Germinal center (tissue), 1 donor: ENCODE results near the gene ENTR1.
"Not testable (repeated sequence)": the region's sequence is repeated elsewhere in the genome, so short reads cannot be mapped to it uniquely, and the experiment has no call there.

Experiments
- DNase-seq: peaks from one replicate; pipeline ENCODE4 v3.0.0; 2012; ENCODE audit warnings: mixed read lengths, low spot score

ENTR1 gene

DNA sequence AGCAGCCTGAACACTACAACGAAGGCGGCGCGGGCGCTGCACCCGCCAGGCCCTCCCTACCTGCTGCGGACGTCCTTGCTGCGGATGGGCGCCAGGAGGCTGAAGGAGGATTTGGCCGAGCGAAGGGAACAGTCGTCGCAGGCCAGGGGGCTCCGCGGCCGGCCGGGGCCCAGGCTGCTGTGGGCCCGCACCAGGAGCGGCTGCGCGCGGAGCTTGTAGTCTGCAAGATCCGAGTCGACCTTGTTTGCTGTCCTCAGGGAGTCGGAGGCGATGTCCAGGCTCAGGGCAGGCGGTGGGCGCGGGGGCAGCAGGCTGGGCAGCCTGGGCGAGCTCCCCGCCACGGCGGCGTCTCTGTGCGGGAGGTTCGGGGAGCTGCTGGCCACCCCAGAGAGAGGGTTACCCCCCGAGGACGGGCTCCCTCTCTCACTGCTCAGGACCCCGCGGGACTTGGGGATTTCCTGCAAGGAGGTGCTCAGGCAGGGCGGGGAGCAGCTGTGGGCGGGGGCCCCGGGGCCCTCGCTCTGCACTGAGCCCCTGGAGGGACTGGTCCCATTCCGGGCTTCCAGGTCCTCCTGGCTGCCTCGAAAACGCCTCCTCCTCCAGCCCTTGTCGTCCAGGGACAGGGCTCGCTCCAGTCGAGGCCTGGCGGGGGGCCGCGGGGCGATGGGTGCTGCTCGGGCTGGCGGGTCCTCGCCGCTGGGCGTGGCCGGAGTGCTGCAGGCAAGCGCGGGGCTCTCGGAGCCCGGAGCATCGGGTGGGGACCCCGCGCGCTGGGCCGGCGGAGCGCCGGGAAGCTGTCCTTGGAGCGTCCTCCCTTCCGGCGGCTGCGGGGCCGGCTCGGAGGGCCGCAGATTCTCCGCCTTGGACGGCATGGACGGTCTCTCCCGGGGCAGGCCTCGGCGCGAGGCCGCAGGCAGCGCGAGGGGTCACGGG is 28.4 kb upstream of the ENTR1 start:
- peak; percentile 73 for DNase-seq

DNA sequence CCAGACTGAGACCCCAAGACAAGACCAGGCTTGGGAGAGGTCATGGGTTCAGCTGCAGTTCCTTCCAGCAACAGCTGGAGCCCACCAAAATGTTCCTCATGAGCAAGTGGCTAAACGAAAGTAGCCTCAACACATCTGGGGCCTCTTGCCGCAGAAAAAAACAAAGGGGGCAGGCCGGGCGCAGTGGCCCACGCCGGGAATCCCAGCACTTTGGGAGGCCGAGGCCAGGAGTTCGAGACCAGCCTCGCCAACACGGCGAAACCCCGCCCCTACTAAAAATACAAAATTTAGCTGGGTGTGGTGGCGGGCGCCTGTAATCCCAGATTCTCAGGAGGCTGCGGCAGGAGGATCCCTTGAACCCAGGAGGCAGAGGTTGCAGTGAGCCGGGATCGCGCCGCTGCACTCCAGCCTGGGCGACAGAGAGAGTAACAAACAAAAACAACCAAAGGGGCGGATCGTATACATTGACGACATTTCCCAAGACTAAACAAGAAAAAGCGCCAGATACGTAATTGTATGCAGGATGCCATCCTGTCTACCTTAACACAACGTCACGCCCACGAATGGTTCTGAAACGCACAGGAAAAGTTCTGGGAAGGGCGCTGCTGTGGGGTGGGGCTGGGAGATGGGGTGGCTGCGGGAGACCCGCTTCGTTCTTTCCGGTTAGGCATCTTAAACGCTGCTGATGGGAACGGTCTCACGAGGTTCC is 27.6 kb upstream of the ENTR1 start:
- no peak for DNase-seq

DNA sequence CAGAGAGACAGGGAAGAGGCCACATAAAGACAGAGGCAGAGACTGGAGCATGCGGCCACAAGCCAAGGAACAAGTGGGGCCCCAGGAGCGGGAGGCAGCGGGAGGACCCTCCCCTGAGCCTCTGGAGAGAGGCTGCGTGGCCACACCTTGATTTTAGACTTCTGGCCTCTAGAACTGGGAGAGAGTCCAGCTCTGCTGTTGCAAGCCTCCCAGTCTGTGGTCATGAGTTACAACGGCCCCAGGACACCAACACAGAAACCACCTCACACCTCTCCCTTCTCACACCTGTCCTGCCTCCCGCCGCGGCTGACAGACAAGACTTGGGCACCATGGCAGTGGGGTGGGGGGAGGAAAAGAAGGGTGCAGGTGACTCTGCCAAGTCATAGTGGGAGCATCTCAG is 27.0 kb upstream of the ENTR1 start:
- no peak for DNase-seq

DNA sequence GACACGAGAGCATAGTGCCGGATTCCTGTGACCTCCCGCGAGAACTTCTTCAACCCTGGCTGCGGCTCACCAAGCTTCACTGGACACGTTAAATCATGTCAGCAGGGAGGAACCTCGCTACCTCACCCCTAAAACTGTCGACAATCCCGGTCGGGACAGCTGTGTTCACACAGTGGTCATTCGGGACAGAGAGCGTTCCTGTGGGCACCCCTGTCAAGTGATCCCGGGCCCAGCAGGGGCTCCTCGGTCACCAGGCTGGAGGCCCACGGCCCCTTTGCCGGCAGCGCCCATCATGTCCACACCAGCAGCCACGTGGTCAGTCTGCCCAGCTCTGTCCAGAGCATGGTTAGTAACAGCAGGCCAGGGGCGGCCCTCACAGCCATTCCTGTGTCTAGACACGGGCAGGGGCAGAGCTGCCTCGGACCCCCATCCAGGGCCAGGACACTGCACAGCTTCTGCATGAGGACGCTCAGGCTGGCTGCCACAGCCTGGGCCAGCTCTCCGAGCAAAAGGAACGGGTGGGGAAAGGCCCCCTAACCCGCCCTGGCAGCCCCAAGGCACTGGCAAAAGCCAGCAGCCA is 25.7 kb upstream of the ENTR1 start:
- no peak for DNase-seq

DNA sequence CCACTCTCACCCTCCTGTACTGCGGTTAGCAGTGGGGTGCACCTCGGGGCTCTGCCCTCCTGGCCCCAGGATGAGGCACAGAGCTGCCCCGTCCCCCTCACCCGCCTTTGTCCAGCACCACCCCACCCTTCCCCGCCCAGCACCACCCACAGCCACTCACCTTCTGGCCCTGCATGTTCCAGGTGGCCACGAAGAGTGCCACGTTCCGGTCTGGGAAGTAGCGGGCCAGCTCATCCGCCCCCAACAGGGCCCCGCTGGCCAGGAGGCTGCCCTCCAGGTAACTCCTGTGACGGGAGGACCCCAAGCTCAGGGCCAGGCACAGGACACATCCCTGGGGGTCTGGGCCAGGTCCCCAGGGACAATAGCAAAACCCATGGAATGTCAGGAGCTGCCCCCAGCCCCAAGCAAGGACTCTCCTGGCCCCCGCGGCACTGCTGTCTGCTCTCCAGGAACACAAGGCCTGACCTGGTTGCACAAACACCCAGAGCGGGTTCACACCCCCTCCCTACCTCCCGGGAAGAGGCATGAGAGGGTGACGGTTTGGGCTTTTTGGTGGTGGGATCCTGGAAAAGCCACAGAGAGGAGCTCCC is 24.3 kb upstream of the ENTR1 start:
- no peak for DNase-seq

DNA sequence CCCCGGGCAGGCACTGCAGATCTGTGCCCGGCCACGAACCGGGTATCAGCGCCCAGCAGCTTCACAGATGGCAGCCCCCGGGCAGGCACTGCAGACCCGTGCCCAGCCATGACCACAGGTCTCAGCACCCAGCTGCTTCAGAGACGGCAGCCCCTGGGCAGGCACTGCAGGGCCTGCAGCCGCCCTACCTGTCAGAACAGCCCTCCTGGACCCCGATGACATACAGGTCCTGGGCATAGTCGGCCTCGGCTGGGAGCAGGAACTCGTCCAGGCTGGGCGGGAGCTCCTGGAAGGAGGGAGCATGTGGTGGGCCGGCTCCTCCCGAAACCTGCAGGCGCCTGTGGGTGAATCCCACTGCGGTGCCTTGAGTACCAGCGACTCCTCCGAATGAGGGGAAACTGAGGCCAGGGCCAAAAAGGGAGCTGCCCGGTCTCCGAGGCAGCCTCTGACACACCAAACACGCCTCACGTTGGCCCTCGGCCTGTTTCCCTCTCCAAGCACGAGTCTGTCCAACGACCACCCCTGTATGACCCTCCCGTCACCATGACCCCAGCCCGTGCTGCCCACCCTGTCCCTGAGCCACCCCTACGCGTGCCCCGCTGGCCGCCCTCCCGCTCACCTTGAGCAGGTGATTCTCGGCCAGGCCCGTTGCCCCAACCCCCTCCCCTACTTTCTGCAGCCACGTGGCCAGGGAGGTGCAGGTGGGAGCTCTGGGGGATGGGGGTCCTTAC is 23.6 kb upstream of the ENTR1 start:
- DNase-seq = no peak

DNA sequence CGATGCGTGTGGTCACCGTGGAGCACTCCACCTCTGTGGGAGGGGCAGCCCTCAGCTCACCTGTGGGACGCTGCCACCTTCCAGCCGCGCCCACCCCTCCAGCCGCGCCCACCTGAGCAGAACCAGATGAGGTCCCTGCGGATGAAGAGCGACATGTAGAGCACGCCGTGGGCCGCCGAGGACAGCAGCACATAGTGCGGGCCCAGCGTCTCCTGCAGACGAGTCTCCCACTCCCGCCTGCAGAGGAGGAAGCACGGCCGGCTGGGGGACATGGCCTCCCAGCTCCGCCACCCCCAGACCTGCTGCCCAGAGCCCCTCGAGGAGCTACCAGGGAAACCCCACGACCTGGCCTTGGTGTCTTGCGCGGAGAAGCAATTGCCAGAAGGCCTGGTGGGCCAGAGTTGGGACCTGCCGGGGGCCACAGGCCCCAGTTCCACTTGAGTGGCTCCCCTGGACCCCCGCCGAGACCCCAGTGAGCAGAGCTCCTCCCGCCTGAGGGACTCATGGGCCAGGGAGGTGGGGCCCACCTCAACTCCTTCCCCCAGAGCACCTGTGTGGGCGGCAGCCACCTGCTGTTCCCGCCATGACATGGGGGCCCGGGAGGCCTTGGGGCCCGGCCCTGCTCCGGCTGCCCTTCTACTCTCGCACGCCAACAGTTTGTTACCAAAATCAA is 22.8 kb upstream of the ENTR1 start:
- no peak for DNase-seq

DNA sequence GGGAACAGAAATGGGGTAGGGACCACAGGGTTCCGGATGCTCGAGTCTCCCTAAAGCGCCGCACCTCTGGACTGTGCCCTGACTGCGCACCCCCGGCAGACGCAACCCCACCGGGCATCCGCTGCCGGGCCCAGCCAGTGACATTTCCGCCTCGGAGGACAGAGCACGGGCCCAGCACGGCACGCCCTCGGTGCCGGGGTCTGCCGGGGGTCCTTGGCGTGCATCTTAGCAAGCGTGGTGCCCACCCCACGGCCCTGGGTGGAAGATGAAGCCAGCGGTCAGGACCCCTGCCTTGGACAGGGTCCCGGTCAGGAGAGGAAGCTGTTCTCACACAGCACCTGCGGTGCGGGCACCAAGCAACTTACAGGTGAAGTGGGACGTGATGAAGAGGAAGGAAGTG is 22.2 kb upstream of the ENTR1 start:
- no peak for DNase-seq

DNA sequence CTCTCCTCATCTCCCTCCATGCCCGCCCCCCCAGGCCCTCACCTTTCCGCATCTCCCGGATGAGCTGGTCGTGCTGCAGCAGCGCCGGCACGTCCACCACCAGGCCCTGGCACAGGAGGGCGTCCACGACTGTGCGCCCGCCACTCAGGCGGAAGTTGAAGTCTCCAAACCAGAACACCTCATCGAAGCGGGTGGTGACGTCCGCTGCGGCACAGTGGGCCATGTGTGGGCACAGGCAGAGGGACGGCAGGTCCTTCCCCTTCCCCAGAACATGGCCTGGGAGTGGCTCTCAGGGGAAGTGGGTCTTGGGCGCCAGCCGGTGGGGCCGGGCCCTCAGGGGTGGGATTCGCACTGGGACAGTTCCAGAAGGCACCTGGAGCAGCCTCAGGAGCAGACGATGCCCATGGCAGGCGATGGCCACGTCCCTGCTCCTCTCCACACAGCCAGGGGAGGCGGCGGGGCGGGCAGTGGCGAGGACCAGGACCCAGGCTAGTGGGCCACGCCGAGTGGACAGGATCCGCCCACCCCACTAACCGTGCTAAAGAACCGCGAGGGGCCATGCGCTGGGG is 21.5 kb upstream of the ENTR1 start:
- no peak for DNase-seq

DNA sequence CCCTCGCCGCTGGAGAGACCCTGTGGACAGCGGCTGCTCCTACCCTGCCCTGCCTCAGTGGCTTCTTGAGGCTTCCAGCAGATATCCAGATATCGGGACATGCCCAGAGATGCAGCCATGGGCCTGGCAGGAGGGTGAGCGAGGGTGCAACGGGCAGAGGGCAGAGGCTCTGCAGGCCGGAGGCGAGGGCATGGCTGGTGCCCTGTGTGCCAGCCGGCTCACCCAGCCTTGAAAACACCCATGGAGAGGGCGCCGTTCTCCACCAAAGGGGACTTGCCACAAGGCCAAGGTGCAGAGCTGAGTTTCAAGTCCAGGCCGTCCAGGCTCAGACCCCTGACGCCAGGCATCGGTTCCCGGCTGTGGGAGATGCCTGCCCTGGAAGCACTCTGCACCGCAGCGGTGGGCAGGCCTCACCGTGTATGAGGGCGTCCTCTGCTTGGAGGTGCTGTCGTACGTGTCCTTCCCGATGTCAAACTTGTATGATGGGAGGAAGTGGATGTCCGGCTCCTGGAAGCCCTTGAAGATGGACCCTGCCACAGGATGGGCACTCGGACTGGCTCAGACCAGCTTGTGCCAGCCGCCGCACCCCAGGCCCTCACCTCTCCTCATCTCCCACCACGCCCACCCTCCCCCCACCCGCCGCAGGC is 20.3 kb upstream of the ENTR1 start:
- DNase-seq = no peak

DNA sequence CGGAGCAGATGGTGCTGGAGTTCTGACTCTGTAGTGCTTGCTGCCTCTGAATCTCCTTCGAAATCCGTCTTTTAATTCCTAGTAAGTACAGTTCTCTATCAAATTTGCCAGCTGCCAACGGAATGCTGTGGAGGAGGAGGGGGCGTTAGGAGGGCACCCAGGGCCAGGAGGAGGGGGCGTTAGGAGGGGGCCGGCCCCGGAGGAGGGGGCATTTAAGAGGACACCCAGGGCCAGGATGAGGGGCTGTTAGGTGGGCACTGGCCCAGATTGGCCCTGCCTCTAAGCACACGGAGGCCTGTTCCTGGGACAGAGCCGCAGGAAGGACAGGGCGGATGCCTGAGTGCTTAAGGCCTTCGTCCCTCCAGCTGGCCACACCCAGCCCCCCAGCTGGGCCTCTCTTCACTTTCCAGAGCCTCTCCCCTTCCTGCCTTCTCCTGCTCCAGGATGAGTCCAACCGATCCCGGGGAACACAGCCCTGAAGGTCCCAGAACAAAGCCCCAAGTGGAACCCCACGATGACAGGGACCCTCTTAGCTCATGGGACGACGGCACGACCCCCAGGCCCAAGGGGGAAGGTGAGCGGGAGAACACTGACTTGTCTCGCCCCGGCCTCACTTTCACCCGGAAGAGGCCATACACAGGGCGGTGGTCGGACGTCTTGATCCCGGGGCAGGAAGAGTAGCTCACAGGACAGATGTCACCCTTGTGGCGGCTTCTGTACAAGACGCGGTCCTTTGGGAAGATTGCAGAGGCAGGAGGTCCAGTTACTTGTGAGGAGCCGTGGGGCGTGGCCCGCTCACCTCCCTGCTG is 19.5 kb upstream of the ENTR1 start:
- no peak for DNase-seq

DNA sequence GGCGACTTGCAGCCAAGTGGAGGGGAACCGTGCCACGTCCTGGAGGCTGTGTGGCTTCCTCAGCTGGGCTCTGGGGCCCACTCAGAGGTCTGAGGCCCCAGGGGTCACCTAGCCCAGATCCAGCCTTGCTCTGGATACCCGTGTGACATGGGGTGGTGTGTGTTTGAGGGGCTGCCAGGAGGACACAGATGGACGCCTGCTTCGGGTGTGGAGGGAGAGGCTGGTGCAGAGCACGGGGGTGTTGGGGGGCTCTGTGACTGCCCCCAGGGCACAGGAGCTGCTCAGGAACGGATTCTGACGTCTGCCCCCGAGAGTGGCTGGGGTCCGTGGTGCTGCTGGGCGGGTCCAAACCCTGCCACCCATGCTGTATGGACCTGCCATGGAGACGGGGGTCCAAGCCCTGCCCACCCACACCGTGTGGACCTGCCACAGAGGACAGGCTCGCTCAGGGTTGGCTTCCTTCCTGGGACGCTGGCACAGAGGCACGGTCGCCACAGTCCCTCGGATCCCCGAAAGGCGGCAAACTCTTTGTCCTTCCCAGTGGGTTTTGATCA is 18.7 kb upstream of the ENTR1 start:
- no peak for DNase-seq

DNA sequence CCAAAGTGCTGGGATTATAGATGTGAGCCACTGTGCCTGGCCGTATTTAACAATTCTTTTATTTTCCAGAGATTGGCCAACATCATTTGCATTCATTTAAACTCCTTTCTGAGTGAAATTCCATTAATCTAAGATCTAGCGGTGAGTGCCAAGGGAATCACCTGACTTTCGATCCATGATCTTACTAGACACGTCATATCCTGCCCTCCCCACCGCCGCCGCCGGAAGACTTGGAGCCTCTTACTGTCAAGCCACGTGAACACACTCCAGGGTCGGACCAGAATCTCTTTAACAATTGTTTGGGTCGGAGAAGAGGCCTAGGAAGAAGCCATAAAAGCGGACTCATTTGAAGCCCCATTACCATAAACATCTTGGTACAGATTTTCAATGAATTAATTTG is 16.4 kb upstream of the ENTR1 start:
- no peak for DNase-seq

DNA sequence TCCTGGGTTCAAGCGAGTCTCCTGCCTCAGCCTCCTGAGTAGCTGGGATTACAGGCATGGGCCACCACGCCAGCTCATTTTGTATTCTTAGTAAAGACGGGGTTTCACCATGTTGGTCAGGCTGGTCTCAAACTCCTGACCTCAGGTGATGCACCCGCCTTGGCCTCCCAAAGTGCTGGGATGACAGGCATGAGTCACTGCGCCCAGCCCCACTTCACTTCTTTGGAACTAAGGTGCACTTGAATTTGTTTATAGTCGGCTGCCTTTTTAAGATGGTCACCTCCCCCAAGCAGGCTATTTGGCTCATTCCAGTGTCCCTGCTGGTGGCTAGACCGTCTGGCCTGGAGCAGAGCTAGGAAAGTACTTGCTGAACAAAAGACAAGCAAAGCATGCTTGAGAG is 15.0 kb upstream of the ENTR1 start:
- not testable (repeated sequence) for DNase-seq

DNA sequence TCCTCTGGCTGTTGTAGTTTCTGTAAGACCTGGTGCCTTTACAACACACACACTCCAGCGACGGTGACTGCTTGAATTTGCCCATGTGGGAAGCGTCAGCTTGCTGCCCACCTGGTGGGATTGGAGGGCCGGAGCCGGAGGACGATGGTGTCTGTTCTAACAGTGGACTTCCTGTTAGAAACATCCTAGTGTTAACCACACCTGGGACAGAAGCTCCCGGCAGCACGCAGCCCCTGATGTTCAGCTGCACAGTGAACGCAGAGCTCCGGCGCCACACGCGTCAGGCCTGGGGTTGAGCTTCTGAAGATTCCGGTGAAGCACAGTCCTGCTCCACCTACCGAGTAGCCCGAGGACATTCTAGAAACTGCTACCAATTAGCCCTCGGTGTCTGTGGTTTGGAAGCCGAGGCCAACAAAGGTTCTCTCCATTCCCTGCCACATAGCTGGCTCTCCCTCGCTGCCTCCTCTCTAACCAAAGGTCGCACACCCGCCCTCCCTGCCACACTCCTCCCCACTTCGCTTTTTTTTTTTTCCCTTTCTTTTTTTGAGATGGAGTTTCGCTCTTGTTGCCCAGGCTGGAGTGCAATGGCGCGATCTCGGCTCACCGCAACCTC is 14.4 kb upstream of the ENTR1 start:
- DNase-seq = no peak

DNA sequence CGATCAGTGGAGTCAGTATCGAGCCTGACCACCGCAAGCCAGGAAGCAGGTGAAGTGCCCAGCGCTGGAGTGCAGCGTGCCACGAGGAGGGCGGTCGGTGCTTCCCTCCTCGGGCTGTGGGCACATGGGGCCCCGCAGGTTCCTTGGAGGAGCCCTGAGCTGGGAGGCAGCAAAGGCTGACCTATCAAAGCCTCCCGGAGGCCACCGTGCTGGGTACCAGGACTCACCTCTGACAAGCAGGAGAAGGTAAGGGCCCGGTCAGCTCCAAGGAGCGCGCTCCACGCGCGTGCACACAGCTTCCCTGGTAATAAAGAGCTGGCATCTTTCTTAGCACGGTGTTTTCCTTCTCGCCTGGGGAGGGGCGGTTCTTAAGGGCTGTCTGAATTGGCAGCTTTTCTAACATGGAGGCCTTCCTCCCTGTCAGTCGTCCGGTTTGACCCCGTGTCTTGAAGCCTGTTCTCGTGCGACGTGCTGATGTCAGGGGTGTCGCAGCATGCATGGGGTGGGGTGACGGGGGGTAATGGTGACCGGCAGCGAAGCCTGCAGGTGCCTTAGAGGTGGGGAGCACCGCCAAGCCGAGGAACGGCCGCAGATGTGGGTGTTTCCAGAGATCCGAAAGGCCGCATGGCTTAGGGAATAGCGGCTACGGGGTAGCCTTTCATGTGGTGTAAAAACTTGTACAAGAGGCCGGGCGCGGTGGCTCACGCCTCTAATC is 13.2 kb upstream of the ENTR1 start:
- no peak for DNase-seq

DNA sequence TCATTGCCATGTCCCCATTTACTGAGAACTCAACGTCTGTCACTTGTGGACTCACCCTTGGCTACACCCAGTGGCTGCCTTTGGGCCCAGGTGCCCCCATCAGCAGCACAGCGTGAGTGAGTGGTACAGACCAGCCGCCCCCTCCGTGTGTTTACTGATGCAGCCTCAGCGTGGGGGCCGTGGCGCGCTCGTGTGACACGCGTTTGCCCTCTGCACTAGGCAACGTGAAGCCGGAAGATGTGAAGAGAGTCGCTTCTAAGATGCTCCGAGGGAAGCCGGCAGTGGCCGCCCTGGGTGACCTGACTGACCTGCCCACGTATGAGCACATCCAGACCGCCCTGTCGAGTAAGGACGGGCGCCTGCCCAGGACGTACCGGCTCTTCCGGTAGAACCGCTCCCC is 12.5 kb upstream of the ENTR1 start:
- DNase-seq = no peak

DNA sequence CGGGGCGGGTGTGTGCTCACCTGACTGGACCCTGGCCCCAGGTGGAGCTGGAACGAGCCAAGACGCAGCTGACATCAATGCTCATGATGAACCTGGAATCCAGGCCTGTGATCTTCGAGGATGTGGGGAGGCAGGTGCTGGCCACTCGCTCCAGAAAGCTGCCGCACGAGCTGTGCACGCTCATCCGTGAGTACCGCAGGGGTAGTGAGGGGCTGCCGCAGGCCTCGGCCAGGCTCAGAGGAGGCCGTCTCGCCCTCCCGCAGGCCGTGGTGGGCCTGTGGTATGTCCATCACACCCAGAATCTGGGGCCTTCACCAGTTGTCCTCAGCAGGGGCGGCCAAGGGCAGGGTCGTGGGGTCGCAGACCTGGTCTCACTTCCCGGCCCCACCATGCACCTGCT is 11.4 kb upstream of the ENTR1 start:
- no peak for DNase-seq
